ENCODE results near the gene SMARCC2. TPM values are rescaled to one million over a fixed set of nuclear protein-coding genes. Genes with fewer than 3 reads are reported as not detected.

Gene SMARCC2
- total RNA-seq, 1 donor from 2014 or later: 117 TPM

- ATAC-seq (no peak), DNase-seq (no peak)
- no peaks in the 10 kb centered on the region for H3K9me3 ChIP-seq
- H3K4me3 ChIP-seq: no peak overlapping the region
- intact Hi-C loops (cut with DNase I): no loop called here
- H3K4me1 ChIP-seq: peaks cover 25% of the 10 kb centered on the region
- peaks cover 9% of the 10 kb centered on the region for H3K36me3 ChIP-seq
- H3K27ac ChIP-seq: no peak overlapping the region
- H3K27me3 ChIP-seq: no peaks in the 10 kb centered on the region
- no peak for TF ChIP-seq CTCF (IDR thresholded peaks at IDR 0.05)
Measured at GRCh38 chr12:56155256-56155845, 33.9 kb downstream of the SMARCC2 start.

GRCh38 chr12:56154818-56155217 lies 34.5 kb downstream of the SMARCC2 start:
- no peak for TF ChIP-seq CTCF (IDR thresholded peaks at IDR 0.05)
- H3K27ac ChIP-seq: no peak overlapping the region
- DNase-seq (no peak), ATAC-seq (no peak)
- peaks cover 20% of the 10 kb centered on the region for H3K4me1 ChIP-seq
- intact Hi-C loops (cut with DNase I): no loop called here
- no peak overlapping the region for H3K4me3 ChIP-seq
- H3K27me3 ChIP-seq: no peaks in the 10 kb centered on the region
- peaks cover 3% of the 10 kb centered on the region for H3K36me3 ChIP-seq
- no peaks in the 10 kb centered on the region for H3K9me3 ChIP-seq

- ATAC-seq (no peak), DNase-seq (no peak)
- Histone ChIP-seq H3K27ac (no peak overlapping the region), H3K4me1 (peaks cover 16% of the 10 kb centered on the region), H3K27me3 (no peaks in the 10 kb centered on the region), H3K4me3 (no peak overlapping the region), H3K9me3 (no peaks in the 10 kb centered on the region), H3K36me3 (no peaks in the 10 kb centered on the region)
- TF ChIP-seq CTCF (IDR thresholded peaks at IDR 0.05): no peak
- intact Hi-C loops (cut with DNase I): no loop called here
Measured at GRCh38 chr12:56154246-56154771, 35.0 kb downstream of the SMARCC2 start.

GRCh38 chr12:56153678-56154065 lies 35.6 kb downstream of the SMARCC2 start:
- H3K36me3 ChIP-seq: no peaks in the 10 kb centered on the region

GRCh38 chr12:56152756-56153677 lies 36.3 kb downstream of the SMARCC2 start:
- Histone ChIP-seq H3K4me3 (peak overlapping the region; percentile 79), H3K36me3 (no peaks in the 10 kb centered on the region), H3K4me1 (peaks cover 16% of the 10 kb centered on the region), H3K9me3 (no peaks in the 10 kb centered on the region), H3K27ac (peak overlapping the region; percentile 94), H3K27me3 (no peaks in the 10 kb centered on the region)
- intact Hi-C loops (cut with DNase I): no loop called here
- no peak for TF ChIP-seq CTCF (IDR thresholded peaks at IDR 0.05)
- DNase-seq (no peak), ATAC-seq (no peak)

More at GRCh38 chr12:56153678-56154065, 35.6 kb downstream of the SMARCC2 start:
- DNase-seq (no peak), ATAC-seq (no peak)
- H3K27me3 ChIP-seq: no peaks in the 10 kb centered on the region
- peaks cover 16% of the 10 kb centered on the region for H3K4me1 ChIP-seq
- H3K4me3 ChIP-seq: no peak overlapping the region
- H3K9me3 ChIP-seq: no peaks in the 10 kb centered on the region
- intact Hi-C loops (cut with DNase I): no loop called here
- no peak overlapping the region for H3K27ac ChIP-seq
- TF ChIP-seq CTCF (IDR thresholded peaks at IDR 0.05): no peak

Measured in upper lobe of right lung (tissue), 1 donor.